DMS53 treated with DMSO at 0.1 percent for 48 hours (cell line): ENCODE data around the gene PPP1R26.
"Not testable (repeated sequence)": the region's sequence is repeated elsewhere in the genome, so short reads cannot be mapped to it uniquely, and the experiment has no call there.

Experiments used
- DNase-seq: peaks from one replicate; lab custom pipeline; 2025; ENCODE audit not compliant: unreplicated experiment; lab: John Stamatoyannopoulos, UW

PPP1R26 gene

GRCh38 chr9:135520916-135521607 lies 41.5 kb downstream of the PPP1R26 start, which contains the start of gene LCN1:
TSS of gene LCN1 (plus strand) at chr9:135521440. CDS start at chr9:135521498, 58 bp downstream.
- no peak for DNase-seq

- DNase-seq: no peak
These were observed 42.1 kb downstream of the PPP1R26 start for GRCh38 chr9:135521608-135522095.

GRCh38 chr9:135522137-135522877 lies 42.7 kb downstream of the PPP1R26 start:
- no peak for DNase-seq

- no peak for DNase-seq
These were observed 43.3 kb downstream of the PPP1R26 start for GRCh38 chr9:135522931-135523330.

GRCh38 chr9:135523521-135524129 lies 44.0 kb downstream of the PPP1R26 start:
- no peak for DNase-seq

GRCh38 chr9:135524130-135524861 lies 44.7 kb downstream of the PPP1R26 start:
- no peak for DNase-seq

- DNase-seq: no peak
These were observed 45.9 kb downstream of the PPP1R26 start for GRCh38 chr9:135525241-135526088.

- no peak for DNase-seq
These were observed 46.6 kb downstream of the PPP1R26 start for GRCh38 chr9:135526089-135526729.

- DNase-seq: no peak
These were observed 47.4 kb downstream of the PPP1R26 start for GRCh38 chr9:135526730-135527571.

- DNase-seq: not testable (repeated sequence)
These were observed 49.4 kb downstream of the PPP1R26 start for GRCh38 chr9:135528842-135529435.

- no peak for DNase-seq
These were observed 50.6 kb downstream of the PPP1R26 start for GRCh38 chr9:135530146-135530545.

GRCh38 chr9:135531096-135531495 lies 51.5 kb downstream of the PPP1R26 start:
- DNase-seq: no peak

- DNase-seq: no peak
These were observed 53.5 kb downstream of the PPP1R26 start for GRCh38 chr9:135533113-135533512.

GRCh38 chr9:135533674-135534073 lies 54.1 kb downstream of the PPP1R26 start:
- no peak for DNase-seq

- not testable (repeated sequence) for DNase-seq
These were observed 54.7 kb downstream of the PPP1R26 start for GRCh38 chr9:135534192-135534711.

GRCh38 chr9:135534826-135535225 lies 55.2 kb downstream of the PPP1R26 start:
- DNase-seq: not testable (repeated sequence)

- DNase-seq: not testable (repeated sequence)
These were observed 56.0 kb downstream of the PPP1R26 start for GRCh38 chr9:135535631-135536030.

- DNase-seq: no peak
These were observed 56.6 kb downstream of the PPP1R26 start for GRCh38 chr9:135536216-135536615.
